Adrenal gland (tissue), 5 donors: Measurements from ENCODE around the gene ROBO2.

ENCODE experiments used
- POLR2A ChIP-seq, 2 donors: fragments of 450-650 bp; IDR thresholded peaks; one replicate each; pipeline ENCODE4 v1.6.1; 2017; ENCODE audit warnings: antibody characterized with exemption in 2 of 2, mild to moderate bottlenecking in 2 of 2, moderate library complexity in 1 of 2
- TF ChIP-seq, protein P1 (sequence below), 6 experiments: fragments of 450-650 bp in 4 of 6; fragments of 200-600 bp in 2 of 6; sonication (generic) in 1 of 6; IDR thresholded peaks; 1 replicate in 5 of 6; 2 replicates in 1 of 6; pipeline versions ENCODE4 v1.5.1 to v1.8.0; 2016 to 2021; ENCODE audit warnings: antibody characterized with exemption in 6 of 6, mild to moderate bottlenecking in 2 of 6, moderate library complexity in 1 of 6
- donor health status: DM: no; HTN: no; CAD: no.

DNA sequence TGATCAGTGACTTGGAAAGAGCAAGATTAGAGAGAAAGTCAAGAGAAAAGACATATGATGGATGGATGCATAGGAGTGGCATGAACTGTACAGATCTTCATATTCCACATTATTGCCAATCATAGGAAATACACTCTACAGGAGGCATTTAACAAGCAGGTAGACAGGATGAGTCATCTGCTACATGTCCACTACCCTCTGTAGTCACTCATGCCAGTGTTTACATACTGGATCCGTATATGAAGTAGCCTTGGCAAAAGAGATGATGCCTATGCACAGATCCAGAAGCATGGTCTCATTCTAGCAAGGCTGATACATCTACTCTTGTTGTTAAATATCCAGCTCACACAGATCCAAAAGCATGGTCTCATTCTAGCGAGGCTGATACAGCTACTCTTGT is 632.1 kb downstream of the ROBO2 start:
- TF ChIP-seq, protein P1, sequence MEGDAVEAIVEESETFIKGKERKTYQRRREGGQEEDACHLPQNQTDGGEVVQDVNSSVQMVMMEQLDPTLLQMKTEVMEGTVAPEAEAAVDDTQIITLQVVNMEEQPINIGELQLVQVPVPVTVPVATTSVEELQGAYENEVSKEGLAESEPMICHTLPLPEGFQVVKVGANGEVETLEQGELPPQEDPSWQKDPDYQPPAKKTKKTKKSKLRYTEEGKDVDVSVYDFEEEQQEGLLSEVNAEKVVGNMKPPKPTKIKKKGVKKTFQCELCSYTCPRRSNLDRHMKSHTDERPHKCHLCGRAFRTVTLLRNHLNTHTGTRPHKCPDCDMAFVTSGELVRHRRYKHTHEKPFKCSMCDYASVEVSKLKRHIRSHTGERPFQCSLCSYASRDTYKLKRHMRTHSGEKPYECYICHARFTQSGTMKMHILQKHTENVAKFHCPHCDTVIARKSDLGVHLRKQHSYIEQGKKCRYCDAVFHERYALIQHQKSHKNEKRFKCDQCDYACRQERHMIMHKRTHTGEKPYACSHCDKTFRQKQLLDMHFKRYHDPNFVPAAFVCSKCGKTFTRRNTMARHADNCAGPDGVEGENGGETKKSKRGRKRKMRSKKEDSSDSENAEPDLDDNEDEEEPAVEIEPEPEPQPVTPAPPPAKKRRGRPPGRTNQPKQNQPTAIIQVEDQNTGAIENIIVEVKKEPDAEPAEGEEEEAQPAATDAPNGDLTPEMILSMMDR (IDR thresholded peaks at IDR 0.05), result no peak
- no peak for TF ChIP-seq POLR2A (IDR thresholded peaks at IDR 0.05)
